NCI-H774 (cell line): ENCODE data around the gene CD86.
"Not testable (repeated sequence)": the region's sequence is repeated elsewhere in the genome, so short reads cannot be mapped to it uniquely, and the experiment has no call there.

Source experiments
- DNase-seq: peaks from one replicate; lab custom pipeline; 2025; lab: John Stamatoyannopoulos, UW

Gene CD86

GRCh38 chr3:122164983-122165382 lies 109.8 kb downstream of the CD86 start:
- DNase-seq: not testable (repeated sequence)

- DNase-seq: no peak
Measured at GRCh38 chr3:122167630-122168029, 112.5 kb downstream of the CD86 start.

GRCh38 chr3:122168044-122168443 lies 112.9 kb downstream of the CD86 start:
- DNase-seq: no peak

GRCh38 chr3:122169911-122170310 lies 114.7 kb downstream of the CD86 start:
- no peak for DNase-seq
